ENCODE data around the gene ZNF414. TPM values are rescaled to one million over a fixed set of nuclear protein-coding genes. Genes with fewer than 3 reads are reported as not detected.

Gene ZNF414
- total and polyA plus RNA-seq, 2 of the 4 experiments (the other 2 are of a cell fraction), result 3.2 to 14.2 TPM

DNA sequence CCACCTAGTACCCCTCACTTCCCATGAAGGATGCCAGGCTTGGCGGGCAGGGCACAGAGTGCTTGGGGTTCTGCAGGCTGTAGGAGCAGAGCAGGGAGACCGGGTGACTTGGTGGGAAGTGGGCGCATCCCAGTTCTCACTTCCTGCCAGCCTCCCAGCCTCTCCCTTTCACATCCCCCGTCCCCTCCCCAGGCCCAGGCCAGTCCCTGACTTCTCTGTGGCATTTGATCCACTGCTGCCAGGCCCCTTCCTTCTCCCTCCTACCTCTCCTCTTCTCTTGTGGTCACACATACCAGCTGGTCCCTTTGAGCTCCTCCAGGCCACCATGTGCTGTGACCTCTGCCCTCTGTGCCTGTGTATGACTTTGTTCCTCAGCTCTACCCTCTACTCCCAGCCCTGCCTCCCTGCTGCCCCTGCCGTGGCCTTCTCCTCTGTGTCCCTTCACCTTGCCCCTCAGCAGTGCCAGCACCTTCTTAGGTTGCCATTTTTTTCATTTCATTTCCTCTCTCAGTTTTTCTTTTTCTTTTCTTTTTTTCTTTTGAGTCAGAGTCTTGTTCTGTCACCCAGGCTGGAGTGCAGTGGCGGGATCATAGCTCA lies 43.8 kb upstream of the ZNF414 start:
- Histone ChIP-seq H3K36me3 (ENCODE audit: control insufficient read depth, insufficient read depth, low read length) (no peaks in the 10 kb centered on the region), H3K27ac (ENCODE audit: insufficient read depth, low read length) (no peak overlapping the region), H3K4ac (ENCODE audit: low read depth, low read length) (no peak overlapping the region), H2AFZ (replicated peaks; ENCODE audit: low read length, poor library complexity) (no peak overlapping the region), H4K5ac (ENCODE audit: low read depth, low read length) (no peak overlapping the region), H2BK20ac (ENCODE audit: low read depth, low read length) (no peak overlapping the region), H2BK5ac (ENCODE audit: low read depth, low read length, poor library complexity, severe bottlenecking) (no peak overlapping the region), H3K79me1 (ENCODE audit: low read depth in 1 of 2, low read length in 2 of 2) (no peaks in the 10 kb centered on the region), H3K9ac (ENCODE audit: low read depth, low read length) (no peak overlapping the region), H3K4me2 (ENCODE audit: low read depth, low read length) (no peak overlapping the region), H2BK15ac (ENCODE audit: low read depth, low read length) (no peak overlapping the region), H2BK120ac (ENCODE audit: low read depth, low read length) (no peak overlapping the region), H3K9me3 (ENCODE audit: control insufficient read depth, insufficient read depth, low read length) (no peaks in the 10 kb centered on the region), H4K91ac (ENCODE audit: insufficient read depth, low read depth, low read length) (no peak overlapping the region), H4K20me1 (ENCODE audit: insufficient read depth, low read length) (no peaks in the 10 kb centered on the region), H3K56ac (ENCODE audit: extremely low read depth, insufficient read depth, low read length) (no peak overlapping the region), H2AK9ac (replicated peaks; ENCODE audit: low read depth, low read length, poor library complexity) (no peak overlapping the region), H3K27me3 (ENCODE audit: control insufficient read depth, insufficient read depth, low read length) (no peaks in the 10 kb centered on the region), H3K18ac (ENCODE audit: low read depth, low read length) (no peak overlapping the region), H3K4me1 (ENCODE audit: control insufficient read depth, insufficient read depth, low read length) (no peaks in the 10 kb centered on the region), H3K14ac (replicated peaks; ENCODE audit: low read depth, low read length) (no peak overlapping the region), H3K4me3 (ENCODE audit: insufficient read depth, low read depth, low read length) (no peak overlapping the region), H3K23ac (ENCODE audit: low read depth, low read length) (no peak overlapping the region; the same call in 1 of the 2 replicates), H3K9me1 (ENCODE audit: insufficient read depth, low read length) (no peaks in the 10 kb centered on the region; the same call in 1 of the 2 replicates), H4K8ac (ENCODE audit: low read depth in 2 of 2, low read length in 2 of 2) (no peak overlapping the region), H2AK5ac (ENCODE audit: low read depth, low read length) (0 out of 2 replicates have a peak overlapping the region, but pooled peaks have one; percentile 9)
- TF ChIP-seq CHD1 (IDR thresholded peaks at IDR 0.05; ENCODE audit: low read depth, low read length), result no peak
- TF ChIP-seq RAD21 (IDR thresholded peaks at IDR 0.05; ENCODE audit: low read length), result no peak
- no peak for TF ChIP-seq RFX5 (IDR thresholded peaks at IDR 0.05; ENCODE audit: low read depth, low read length)
- no peak for TF ChIP-seq MAFK (IDR thresholded peaks at IDR 0.05; ENCODE audit: low read depth, low read length)
- no peak for TF ChIP-seq SMC3 (IDR thresholded peaks at IDR 0.05; ENCODE audit: low read depth, low read length)
- TF ChIP-seq, protein P1, sequence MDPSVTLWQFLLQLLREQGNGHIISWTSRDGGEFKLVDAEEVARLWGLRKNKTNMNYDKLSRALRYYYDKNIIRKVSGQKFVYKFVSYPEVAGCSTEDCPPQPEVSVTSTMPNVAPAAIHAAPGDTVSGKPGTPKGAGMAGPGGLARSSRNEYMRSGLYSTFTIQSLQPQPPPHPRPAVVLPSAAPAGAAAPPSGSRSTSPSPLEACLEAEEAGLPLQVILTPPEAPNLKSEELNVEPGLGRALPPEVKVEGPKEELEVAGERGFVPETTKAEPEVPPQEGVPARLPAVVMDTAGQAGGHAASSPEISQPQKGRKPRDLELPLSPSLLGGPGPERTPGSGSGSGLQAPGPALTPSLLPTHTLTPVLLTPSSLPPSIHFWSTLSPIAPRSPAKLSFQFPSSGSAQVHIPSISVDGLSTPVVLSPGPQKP (IDR thresholded peaks at IDR 0.05; ENCODE audit: borderline replicate concordance, low read depth, low read length), result no peak
- TF ChIP-seq, protein P2, sequence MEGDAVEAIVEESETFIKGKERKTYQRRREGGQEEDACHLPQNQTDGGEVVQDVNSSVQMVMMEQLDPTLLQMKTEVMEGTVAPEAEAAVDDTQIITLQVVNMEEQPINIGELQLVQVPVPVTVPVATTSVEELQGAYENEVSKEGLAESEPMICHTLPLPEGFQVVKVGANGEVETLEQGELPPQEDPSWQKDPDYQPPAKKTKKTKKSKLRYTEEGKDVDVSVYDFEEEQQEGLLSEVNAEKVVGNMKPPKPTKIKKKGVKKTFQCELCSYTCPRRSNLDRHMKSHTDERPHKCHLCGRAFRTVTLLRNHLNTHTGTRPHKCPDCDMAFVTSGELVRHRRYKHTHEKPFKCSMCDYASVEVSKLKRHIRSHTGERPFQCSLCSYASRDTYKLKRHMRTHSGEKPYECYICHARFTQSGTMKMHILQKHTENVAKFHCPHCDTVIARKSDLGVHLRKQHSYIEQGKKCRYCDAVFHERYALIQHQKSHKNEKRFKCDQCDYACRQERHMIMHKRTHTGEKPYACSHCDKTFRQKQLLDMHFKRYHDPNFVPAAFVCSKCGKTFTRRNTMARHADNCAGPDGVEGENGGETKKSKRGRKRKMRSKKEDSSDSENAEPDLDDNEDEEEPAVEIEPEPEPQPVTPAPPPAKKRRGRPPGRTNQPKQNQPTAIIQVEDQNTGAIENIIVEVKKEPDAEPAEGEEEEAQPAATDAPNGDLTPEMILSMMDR (conservative IDR thresholded peaks at IDR 0.05; ENCODE audit: low read depth, low read length), result no peak
- TF ChIP-seq NFE2L2 (IDR thresholded peaks at IDR 0.05; ENCODE audit: low read depth, low read length), result no peak
- no peak for TF ChIP-seq RCOR1 (IDR thresholded peaks at IDR 0.05; ENCODE audit: insufficient replicate concordance, low read length)
- peak; percentile 19; the same call in 1 of the 2 replicates for ATAC-seq (ENCODE audit: low read depth)
- WGBS, 2 experiments (ENCODE audit: extremely low coverage in 2 of 2, insufficient read length in 1 of 2), result 54% methylated on average over 3 of the region's 6 CpGs; no CpG with 5 or more reads in 1 of the 2 experiments
- BruUV-seq (replicated peaks), result no TSS peak
- DNase-seq, result no peak
- POLR2A ChIA-PET (ENCODE audit: unreplicated experiment), result no interaction called here
- dilution Hi-C loops (cut with HindIII; ENCODE audit: low sequenced_read_pairs, unreplicated experiment), result no loop called here
- CTCF ChIA-PET, result no interaction called here
- in situ Hi-C loops (cut with MboI; ENCODE audit: low sequenced_read_pairs), result no loop called here
- intact Hi-C loops (cut with micrococcal nuclease), result no loop called here

All from IMR-90 (cell line).